Mesenchymal stem cell (in vitro differentiated cells and primary cell): ENCODE results near the gene COL11A2.

ENCODE experiments used
- DNase-seq: peaks from one replicate; pipeline ENCODE4 v3.0.0-alpha.2; 2013
- H2AFZ ChIP-seq: one replicate; pipeline ENCODE4 v1.6.1; 2013; ENCODE audit warnings: low read depth, mild to moderate bottlenecking, control low read depth, inconsistent platforms, low read length, moderate library complexity
- H2AK5ac ChIP-seq: 2 replicates; pipeline ENCODE4 v1.6.1; 2013; ENCODE audit warnings: low read length, moderate library complexity, mild to moderate bottlenecking, inconsistent platforms; ENCODE audit not compliant: severe bottlenecking
- H2BK120ac ChIP-seq: one replicate; pipeline ENCODE4 v1.6.1; 2013; ENCODE audit warnings: low read depth, mild to moderate bottlenecking, inconsistent platforms, low read length, moderate library complexity
- H2BK12ac ChIP-seq, 2 experiments: one replicate each; pipeline ENCODE4 v1.6.1; 2013; ENCODE audit warnings: inconsistent platforms in 2 of 2, low read length in 2 of 2, mild to moderate bottlenecking in 2 of 2, moderate library complexity in 2 of 2, control low read depth in 1 of 2
- H2BK15ac ChIP-seq: one replicate; pipeline ENCODE4 v1.6.1; 2013; ENCODE audit warnings: mild to moderate bottlenecking, low read depth, inconsistent platforms; ENCODE audit not compliant: poor library complexity, severe bottlenecking
- H2BK5ac ChIP-seq: 2 replicates; pipeline ENCODE4 v1.6.1; 2013; ENCODE audit warnings: low read depth, mild to moderate bottlenecking, low read length, control low read depth, inconsistent platforms; ENCODE audit not compliant: poor library complexity, severe bottlenecking
- H3K14ac ChIP-seq, 2 experiments: one replicate each; pipeline ENCODE4 v1.6.1; 2013; ENCODE audit warnings: inconsistent platforms in 2 of 2, low read length in 2 of 2, control low read depth in 1 of 2, mild to moderate bottlenecking in 1 of 2, moderate library complexity in 1 of 2
- H3K18ac ChIP-seq, 2 experiments: one replicate each; pipeline ENCODE4 v1.6.1; 2013; ENCODE audit warnings: inconsistent platforms in 2 of 2, low read length in 2 of 2, control low read depth in 1 of 2, low read depth in 1 of 2, mild to moderate bottlenecking in 1 of 2
- H3K23ac ChIP-seq, 2 experiments: one replicate each; pipeline ENCODE4 v1.6.1; 2013; ENCODE audit warnings: inconsistent platforms in 2 of 2, low read length in 2 of 2, mild to moderate bottlenecking in 2 of 2, moderate library complexity in 2 of 2, control low read depth in 1 of 2
- H3K27ac ChIP-seq: 2 replicates; pipeline ENCODE4 v1.5.1; 2013; ENCODE audit warnings: mild to moderate bottlenecking, moderate library complexity, low read length, control low read depth, inconsistent platforms; ENCODE audit not compliant: poor library complexity, severe bottlenecking
- H3K27me3 ChIP-seq, 2 experiments: 2 replicates each; pipeline versions ENCODE4 v1.6.1 to v1.7.0; 2013; ENCODE audit warnings: low read length in 2 of 2, mild to moderate bottlenecking in 2 of 2, moderate library complexity in 2 of 2, control low read depth in 1 of 2, inconsistent platforms in 1 of 2; ENCODE audit not compliant: control insufficient read depth in 1 of 2, insufficient read depth in 1 of 2
- H3K36me3 ChIP-seq, 2 experiments: 2 replicates each; pipeline versions ENCODE4 v1.6.1 to v1.7.0; 2013; ENCODE audit warnings: low read length in 2 of 2, control low read depth in 1 of 2, inconsistent platforms in 1 of 2, low read depth in 1 of 2, mild to moderate bottlenecking in 1 of 2; ENCODE audit not compliant: insufficient read depth in 2 of 2, control insufficient read depth in 1 of 2
- H3K4ac ChIP-seq, 2 experiments: one replicate each; pipeline ENCODE4 v1.6.1; 2013; ENCODE audit warnings: inconsistent platforms in 2 of 2, low read length in 2 of 2, mild to moderate bottlenecking in 2 of 2, moderate library complexity in 2 of 2, control low read depth in 1 of 2, low read depth in 1 of 2
- H3K4me1 ChIP-seq: 2 replicates; pipeline ENCODE4 v1.6.1; 2013; ENCODE audit warnings: low read depth, low read length, control low read depth; ENCODE audit not compliant: control insufficient read depth, insufficient read depth
- H3K4me2 ChIP-seq: 2 replicates; pipeline ENCODE4 v1.6.1; 2013; ENCODE audit warnings: low read length, mild to moderate bottlenecking, inconsistent platforms; ENCODE audit not compliant: poor library complexity, severe bottlenecking
- H3K4me3 ChIP-seq, 2 experiments: 2 replicates each; pipeline versions ENCODE4 v1.5.1 to v1.7.0; 2013; ENCODE audit warnings: low read length in 2 of 2, mild to moderate bottlenecking in 2 of 2, control low read depth in 1 of 2, low read depth in 1 of 2; ENCODE audit not compliant: insufficient read depth in 1 of 2
- H3K79me1 ChIP-seq: replicated peaks from 2 replicates; pipeline ENCODE4 v1.6.1; 2013; ENCODE audit warnings: mild to moderate bottlenecking, control low read depth, low read length, inconsistent platforms; ENCODE audit not compliant: poor library complexity, severe bottlenecking
- H3K9ac ChIP-seq: 2 replicates; pipeline ENCODE4 v1.7.0; 2013; ENCODE audit warnings: mild to moderate bottlenecking, low read length, moderate library complexity
- H3K9me3 ChIP-seq: 2 replicates; pipeline ENCODE4 v1.7.0; 2013; ENCODE audit warnings: mild to moderate bottlenecking, low read length; ENCODE audit not compliant: control insufficient read depth
- H4K8ac ChIP-seq: one replicate; pipeline ENCODE4 v1.6.1; 2013; ENCODE audit warnings: inconsistent platforms, mild to moderate bottlenecking, low read length, moderate library complexity
- H4K91ac ChIP-seq: one replicate; pipeline ENCODE4 v1.6.1; 2013; ENCODE audit warnings: mild to moderate bottlenecking, low read length, inconsistent platforms
- WGBS: methylation state at CpG from one replicate; pipeline ENCODE4 v1.1.7; 2013; ENCODE audit warnings: mixed read lengths; 5-methylcytosine and 5-hydroxymethylcytosine counted together

Gene COL11A2

DNA sequence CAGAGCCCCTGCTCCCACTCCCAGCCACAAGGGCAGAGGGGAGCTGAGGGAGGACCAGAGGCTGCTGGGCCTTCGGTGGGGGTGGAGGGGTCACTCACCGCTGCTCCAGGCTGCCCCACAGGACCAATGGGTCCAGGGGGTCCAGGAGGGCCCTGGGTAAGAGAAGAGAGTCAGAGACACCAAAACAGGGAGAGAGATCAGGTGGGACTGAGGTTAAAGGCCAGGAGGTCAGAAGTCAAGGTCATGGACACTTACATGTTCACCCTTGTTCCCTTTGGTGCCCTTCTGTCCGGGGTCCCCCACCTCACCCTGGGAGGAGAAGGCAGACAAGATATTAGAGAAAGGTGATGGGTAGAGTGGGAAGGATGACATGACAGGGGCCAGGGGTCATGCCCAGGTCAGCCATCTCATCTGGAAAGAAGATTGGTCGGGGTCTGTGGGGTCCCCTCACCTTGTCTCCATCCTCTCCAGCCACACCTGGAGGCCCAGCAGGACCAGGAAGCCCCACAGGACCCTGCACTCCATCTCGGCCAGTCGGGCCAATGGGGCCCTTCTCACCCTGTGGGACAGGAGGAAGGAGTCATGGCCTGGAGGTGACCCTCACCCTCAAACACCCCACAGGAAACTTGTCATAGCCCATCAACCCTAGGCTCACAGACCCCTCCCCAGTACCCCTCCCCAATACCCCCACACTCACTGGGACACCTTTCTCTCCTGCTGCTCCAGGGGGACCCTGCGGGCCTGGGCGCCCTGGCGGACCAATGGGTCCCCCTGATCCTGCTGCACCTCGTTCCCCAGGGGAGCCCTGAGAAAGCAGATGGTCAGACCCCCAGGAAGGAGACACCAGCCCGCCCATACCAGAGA, 21.0 kb downstream of the COL11A2 start:
- Histone ChIP-seq H3K4me2 (no peak overlapping the region), H3K9me3 (no peaks in the 10 kb centered on the region), H4K91ac (no peak overlapping the region), H3K27ac (no peak overlapping the region), H2BK15ac (no peak overlapping the region), H3K4me3 (no peak overlapping the region), H3K14ac (no peak overlapping the region), H2BK120ac (no peak overlapping the region), H3K23ac (no peak overlapping the region), H3K36me3 (no peaks in the 10 kb centered on the region), H3K9ac (no peak overlapping the region), H2BK5ac (no peak overlapping the region), H3K27me3 (peaks cover 26 to 30% of the 10 kb centered on the region in 2 experiments), H2AFZ (no peak overlapping the region), H4K8ac (no peak overlapping the region), H3K4me1 (no peaks in the 10 kb centered on the region), H2AK5ac (no peak overlapping the region), H3K18ac (no peak overlapping the region), H3K79me1 (no peaks in the 10 kb centered on the region), H3K4ac (no peak overlapping the region), H2BK12ac (no peak overlapping the region)
- DNase-seq, result no peak
- 89% methylated on average over 10 of the region's 11 CpGs for WGBS

DNA sequence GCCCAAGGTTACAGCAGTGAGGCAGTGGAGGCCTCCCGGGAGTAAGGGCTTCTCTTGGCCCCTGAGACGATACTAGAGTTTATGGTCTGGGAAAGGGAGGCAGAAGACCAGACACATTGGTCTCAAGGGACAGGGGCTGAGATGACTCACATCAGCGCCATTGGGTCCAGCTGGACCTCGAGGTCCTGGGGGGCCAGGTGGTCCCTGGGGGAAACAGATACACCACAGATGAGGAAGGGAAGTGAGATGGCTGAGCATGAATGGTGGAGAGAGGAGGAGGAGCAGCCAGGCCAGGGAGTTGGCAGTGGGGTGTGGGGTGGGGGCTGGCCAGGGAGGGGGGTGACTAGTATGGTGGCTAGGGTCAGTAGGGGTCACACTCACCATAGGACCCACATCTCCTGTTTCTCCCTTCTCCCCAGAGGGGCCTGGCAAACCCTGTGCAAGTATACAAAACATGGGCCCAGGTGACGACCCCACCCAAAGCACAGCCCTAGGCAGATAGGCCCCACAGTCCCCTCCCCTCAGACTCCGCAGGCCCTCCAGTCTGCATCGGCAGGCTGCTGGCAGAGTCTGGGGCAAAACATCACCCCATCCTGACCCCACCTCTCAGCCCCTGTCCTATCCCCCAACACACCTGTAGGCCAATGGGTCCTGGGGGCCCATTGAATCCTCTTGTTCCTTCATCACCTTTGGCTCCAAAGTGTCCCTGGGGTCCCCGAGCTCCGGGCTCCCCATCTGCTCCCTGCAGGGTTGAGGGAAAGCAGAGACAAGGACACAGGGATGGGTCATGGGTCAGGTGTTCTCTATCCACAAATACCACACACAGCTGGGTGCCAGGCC, 21.9 kb downstream of the COL11A2 start:
- DNase-seq, result no peak
- Histone ChIP-seq H3K36me3 (no peaks in the 10 kb centered on the region), H3K4me2 (no peak overlapping the region), H3K18ac (no peak overlapping the region), H2BK12ac (no peak overlapping the region), H3K4me3 (no peak overlapping the region), H2BK5ac (no peak overlapping the region), H4K8ac (no peak overlapping the region), H2AFZ (no peak overlapping the region), H3K9ac (no peak overlapping the region), H4K91ac (no peak overlapping the region), H3K79me1 (no peaks in the 10 kb centered on the region), H2BK15ac (no peak overlapping the region), H3K27me3 (peaks cover 24 to 28% of the 10 kb centered on the region in 2 experiments), H3K4ac (no peak overlapping the region), H2AK5ac (no peak overlapping the region), H3K14ac (no peak overlapping the region), H2BK120ac (no peak overlapping the region), H3K23ac (no peak overlapping the region), H3K9me3 (no peaks in the 10 kb centered on the region), H3K4me1 (no peaks in the 10 kb centered on the region), H3K27ac (no peak overlapping the region)
- 87% methylated on average over 9 of the region's 9 CpGs for WGBS

DNA sequence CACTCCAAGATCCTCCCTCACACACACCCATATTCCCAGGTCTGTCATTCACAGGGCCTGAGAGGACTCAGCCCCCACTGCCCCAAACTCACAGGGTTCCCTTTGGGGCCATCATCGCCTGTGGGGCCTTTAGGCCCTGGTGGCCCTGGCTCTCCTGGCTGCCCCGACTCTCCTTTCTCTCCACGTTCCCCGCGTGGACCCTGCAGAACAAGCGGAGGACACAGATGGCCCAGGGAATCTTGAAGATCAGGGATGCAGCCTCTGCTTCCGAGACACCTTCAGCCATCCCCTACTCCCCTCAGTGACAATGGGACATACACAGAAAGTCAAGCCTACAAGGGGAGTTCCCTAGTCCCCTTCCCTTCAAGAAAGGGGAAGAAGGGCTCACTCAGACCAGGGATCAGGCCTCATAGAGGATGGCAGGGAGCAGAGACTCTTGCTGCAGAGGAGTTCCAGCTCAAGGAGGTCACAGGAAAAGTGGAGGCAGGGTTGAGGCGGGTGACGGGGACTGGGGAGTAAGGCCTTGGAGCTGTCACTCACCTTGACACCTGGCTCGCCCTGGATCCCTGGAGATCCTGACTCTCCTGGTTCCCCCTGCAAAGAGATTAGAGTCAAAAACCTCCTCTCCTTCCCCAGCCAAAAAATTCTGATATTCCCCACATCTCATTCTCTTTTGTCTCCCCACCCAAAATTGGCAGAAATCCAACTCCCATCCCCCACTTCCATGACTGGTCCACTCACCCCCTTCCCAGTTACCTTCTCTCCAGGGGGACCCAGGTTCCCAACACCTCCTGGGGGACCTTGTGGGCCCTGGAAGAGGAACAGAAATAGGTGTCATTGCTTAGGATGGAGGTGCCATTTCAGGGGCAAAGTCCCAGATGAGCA, 22.7 kb downstream of the COL11A2 start:
- no peak overlapping the region for H3K14ac ChIP-seq
- no peak overlapping the region for H3K4me2 ChIP-seq
- H3K9ac ChIP-seq, result no peak overlapping the region
- H2BK12ac ChIP-seq, result no peak overlapping the region
- no peak overlapping the region for H2AFZ ChIP-seq
- H3K18ac ChIP-seq, result no peak overlapping the region
- H3K23ac ChIP-seq, result no peak overlapping the region
- H3K27me3 ChIP-seq, result peaks cover 22 to 27% of the 10 kb centered on the region in 2 experiments
- no peak overlapping the region for H2BK15ac ChIP-seq
- 87% methylated on average over 10 of the region's 10 CpGs for WGBS
- no peak overlapping the region for H4K91ac ChIP-seq
- no peaks in the 10 kb centered on the region for H3K79me1 ChIP-seq
- H2BK120ac ChIP-seq, result no peak overlapping the region
- H3K4me1 ChIP-seq, result no peaks in the 10 kb centered on the region
- H3K4me3 ChIP-seq, result no peak overlapping the region
- no peak overlapping the region for H2AK5ac ChIP-seq
- H3K36me3 ChIP-seq, result no peaks in the 10 kb centered on the region
- H2BK5ac ChIP-seq, result no peak overlapping the region
- DNase-seq, result no peak
- no peak overlapping the region for H3K27ac ChIP-seq
- H4K8ac ChIP-seq, result no peak overlapping the region
- H3K9me3 ChIP-seq, result no peaks in the 10 kb centered on the region
- no peak overlapping the region for H3K4ac ChIP-seq
